HepG2 (cell line): ENCODE data around the gene TMEM14C. TPM values are rescaled to one million over a fixed set of nuclear protein-coding genes. Genes with fewer than 3 reads are reported as not detected.
"Not testable (repeated sequence)": the region's sequence is repeated elsewhere in the genome, so short reads cannot be mapped to it uniquely, and the experiment has no call there.

ENCODE experiments used
- ATF2 ChIP-seq: sonication (generic); formaldehyde crosslinking; IDR thresholded peaks from 2 replicates; pipeline ENCODE4 v1.4.0; 2020; ENCODE audit warnings: missing genetic modification reagents
- ATF6 ChIP-seq: sonication (generic); formaldehyde crosslinking; conservative IDR thresholded peaks from 2 replicates; pipeline ENCODE4 v1.4.0; 2020; ENCODE audit warnings: missing genetic modification reagents
- CBFB ChIP-seq: sonication (generic); formaldehyde crosslinking; IDR thresholded peaks from 2 replicates; pipeline ENCODE4 v1.4.0; 2020; ENCODE audit warnings: missing genetic modification reagents
- CHD2 ChIP-seq: IDR thresholded peaks from 2 replicates; pipeline ENCODE4 v1.6.1; 2011; ENCODE audit warnings: low read depth, low read length, improper control_type of control experiment
- EP300 ChIP-seq, 3 experiments: sonication (generic) in 1 of 3; formaldehyde crosslinking in 1 of 3; IDR thresholded peaks; 2 replicates each; pipeline versions ENCODE4 v1.5.1 to v1.6.1; 2011 to 2020; ENCODE audit warnings: low read depth in 2 of 3, low read length in 2 of 3, borderline replicate concordance in 1 of 3, improper control_type of control experiment in 1 of 3, mild to moderate bottlenecking in 1 of 3, missing genetic modification reagents in 1 of 3, moderate library complexity in 1 of 3
- KDM2A ChIP-seq: sonication (generic); formaldehyde crosslinking; IDR thresholded peaks from 2 replicates; pipeline ENCODE4 v1.4.0; 2020; ENCODE audit warnings: low read depth, missing genetic modification reagents, borderline replicate concordance
- NFE2 ChIP-seq: sonication (generic); formaldehyde crosslinking; IDR thresholded peaks from 2 replicates; pipeline ENCODE4 v1.4.0; 2020; ENCODE audit warnings: missing genetic modification reagents
- RFX5 ChIP-seq: IDR thresholded peaks from 2 replicates; pipeline ENCODE4 v1.6.1; 2011; ENCODE audit warnings: low read depth, low read length, improper control_type of control experiment
- SALL2 ChIP-seq: sonication (generic); formaldehyde crosslinking; IDR thresholded peaks from 2 replicates; pipeline ENCODE4 v1.8.1; 2023; ENCODE audit warnings: mild to moderate bottlenecking, missing genetic modification reagents, inconsistent platforms
- SOX6 ChIP-seq, 2 experiments: fragments of 450-650 bp in 1 of 2; sonication (generic) in 1 of 2; formaldehyde crosslinking in 1 of 2; IDR thresholded peaks; 2 replicates each; pipeline versions ENCODE4 v1.4.0 to v1.6.1; 2017 to 2020; ENCODE audit warnings: antibody characterized with exemption in 1 of 2, mild to moderate bottlenecking in 1 of 2, missing genetic modification reagents in 1 of 2
- SSRP1 ChIP-seq: IDR thresholded peaks from 2 replicates; pipeline ENCODE4 v1.6.1; 2016; ENCODE audit warnings: control low read depth
- ZMYM4 ChIP-seq: sonication (generic); formaldehyde crosslinking; IDR thresholded peaks from 2 replicates; pipeline ENCODE4 v1.8.1; 2023; ENCODE audit warnings: mild to moderate bottlenecking, missing genetic modification reagents
- ZNF18 ChIP-seq: sonication (generic); formaldehyde crosslinking; IDR thresholded peaks from 2 replicates; pipeline ENCODE4 v1.8.0; 2022; ENCODE audit warnings: mild to moderate bottlenecking, missing genetic modification reagents; ENCODE audit not compliant: insufficient replicate concordance
- ZNF205 ChIP-seq: IDR thresholded peaks from 2 replicates; pipeline ENCODE4 v1.6.1; 2018; ENCODE audit warnings: missing biosample characterization, missing genetic modification reagents
- ZNF224 ChIP-seq: sonication (generic); formaldehyde crosslinking; IDR thresholded peaks from 2 replicates; pipeline ENCODE4 v1.5.0; 2020; ENCODE audit warnings: mild to moderate bottlenecking, missing genetic modification reagents
- ZNF772 ChIP-seq: sonication (generic); formaldehyde crosslinking; IDR thresholded peaks from 2 replicates; pipeline ENCODE4 v1.5.0; 2020; ENCODE audit warnings: mild to moderate bottlenecking, missing genetic modification reagents
- polyA plus RNA-seq, 8 experiments: library from polyadenylated mRNA; depleted of rRNA in 3 of 8; stranded (reverse) in 7 of 8; unstranded in 1 of 8; fragments of >200 nt; fragmentation: Illumina TruSeq in 4 of 8; extraction: Trizol in 4 of 8; gene quantifications; 2 replicates each; pipeline versions ENCODE4 v1.2.1 to v1.2.3, GENCODE V29; 2011 to 2016; ENCODE audit warnings: low read depth in 4 of 8, missing spikeins in 1 of 8, mixed read lengths in 1 of 8; ENCODE audit not compliant: insufficient read depth in 1 of 8
- total RNA-seq, 5 experiments: library from RNA; depleted of rRNA; stranded (reverse); fragments of >200 nt; fragmentation: Illumina TruSeq; extraction: Trizol; gene quantifications; 2 replicates each; pipeline ENCODE4 v1.2.3, GENCODE V29; 2016; ENCODE audit warnings: low read depth in 1 of 5
- TF ChIP-seq, protein P1 (sequence below): sonication (generic); formaldehyde crosslinking; IDR thresholded peaks from 2 replicates; pipeline ENCODE4 v1.8.1; 2023; ENCODE audit warnings: mild to moderate bottlenecking, missing genetic modification reagents
- TF ChIP-seq, protein P2 (sequence below): IDR thresholded peaks from 2 replicates; pipeline ENCODE4 v1.6.1; 2016; ENCODE audit warnings: low read depth, control low read depth

TMEM14C gene
- total and polyA plus RNA-seq, 2 of the 13 experiments (the other 11 are each of a cell fraction or from before 2014, with no cell fraction given), result 184 TPM

DNA sequence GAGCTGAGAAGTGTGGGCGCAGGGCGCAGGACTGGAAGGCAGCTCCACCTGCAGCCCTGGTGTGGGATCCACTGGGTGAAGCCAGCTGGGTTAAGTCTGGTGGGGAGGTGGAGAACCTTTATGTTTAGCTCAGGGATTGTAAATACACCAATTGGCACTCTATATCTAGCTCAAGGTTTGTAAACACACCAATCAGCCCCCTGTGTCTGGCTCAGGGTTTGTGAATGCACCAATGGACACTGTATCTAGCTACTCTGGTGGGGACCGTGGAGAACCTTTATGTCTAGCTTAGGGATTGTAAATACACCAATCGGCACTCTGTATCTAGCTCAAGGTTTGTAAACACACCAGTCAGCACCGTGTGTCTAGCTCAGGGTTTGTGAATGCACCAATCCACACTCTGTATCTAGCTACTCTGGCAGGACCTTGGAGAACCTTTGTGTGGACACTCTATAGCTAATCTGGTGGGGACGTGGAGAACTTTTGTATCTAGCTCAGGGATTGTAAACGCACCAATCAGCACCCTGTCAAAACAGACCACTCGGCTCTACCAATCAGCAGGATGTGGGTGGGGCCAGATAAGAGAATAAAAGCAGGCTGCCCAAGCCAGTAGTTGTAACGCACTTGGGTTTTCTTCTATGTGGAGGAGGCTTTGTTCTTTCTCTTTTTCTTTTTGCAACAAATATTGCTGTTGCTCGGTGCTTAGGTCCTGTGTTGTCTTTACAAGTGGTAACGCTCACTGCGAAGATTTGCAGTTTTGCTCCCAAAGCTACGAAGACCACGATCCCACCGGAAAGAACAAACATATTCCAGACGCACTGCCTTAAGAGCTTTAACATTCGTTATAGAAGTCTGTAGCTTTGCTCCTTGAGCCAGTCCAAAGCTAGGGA is 1.7 kb upstream of the TMEM14C start (continued):
- peak; percentile 71; the same call in 1 of the 2 replicates for TF ChIP-seq ATF2 (CRISPR knock-in tag)
- TF ChIP-seq, protein P1, sequence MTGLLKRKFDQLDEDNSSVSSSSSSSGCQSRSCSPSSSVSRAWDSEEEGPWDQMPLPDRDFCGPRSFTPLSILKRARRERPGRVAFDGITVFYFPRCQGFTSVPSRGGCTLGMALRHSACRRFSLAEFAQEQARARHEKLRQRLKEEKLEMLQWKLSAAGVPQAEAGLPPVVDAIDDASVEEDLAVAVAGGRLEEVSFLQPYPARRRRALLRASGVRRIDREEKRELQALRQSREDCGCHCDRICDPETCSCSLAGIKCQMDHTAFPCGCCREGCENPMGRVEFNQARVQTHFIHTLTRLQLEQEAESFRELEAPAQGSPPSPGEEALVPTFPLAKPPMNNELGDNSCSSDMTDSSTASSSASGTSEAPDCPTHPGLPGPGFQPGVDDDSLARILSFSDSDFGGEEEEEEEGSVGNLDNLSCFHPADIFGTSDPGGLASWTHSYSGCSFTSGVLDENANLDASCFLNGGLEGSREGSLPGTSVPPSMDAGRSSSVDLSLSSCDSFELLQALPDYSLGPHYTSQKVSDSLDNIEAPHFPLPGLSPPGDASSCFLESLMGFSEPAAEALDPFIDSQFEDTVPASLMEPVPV (CRISPR knock-in tag), result peak; percentile 75
- TF ChIP-seq SALL2 (CRISPR knock-in tag), result 0 out of 2 replicates have a peak, but pooled peaks have one; percentile 3
- TF ChIP-seq RFX5, result peak; percentile 59
- TF ChIP-seq SSRP1 (CRISPR knock-in tag), result peak; percentile 66; the same call in 1 of the 2 replicates
- TF ChIP-seq ZNF205 (CRISPR knock-in tag), result peak; percentile 74
- not testable (repeated sequence) for TF ChIP-seq SOX6 (IDR thresholded peaks at IDR 0.05)
- TF ChIP-seq SOX6 (CRISPR knock-in tag; IDR thresholded peaks at IDR 0.05), result peak; percentile 54; the same call in 1 of the 2 replicates
- TF ChIP-seq, protein P2, sequence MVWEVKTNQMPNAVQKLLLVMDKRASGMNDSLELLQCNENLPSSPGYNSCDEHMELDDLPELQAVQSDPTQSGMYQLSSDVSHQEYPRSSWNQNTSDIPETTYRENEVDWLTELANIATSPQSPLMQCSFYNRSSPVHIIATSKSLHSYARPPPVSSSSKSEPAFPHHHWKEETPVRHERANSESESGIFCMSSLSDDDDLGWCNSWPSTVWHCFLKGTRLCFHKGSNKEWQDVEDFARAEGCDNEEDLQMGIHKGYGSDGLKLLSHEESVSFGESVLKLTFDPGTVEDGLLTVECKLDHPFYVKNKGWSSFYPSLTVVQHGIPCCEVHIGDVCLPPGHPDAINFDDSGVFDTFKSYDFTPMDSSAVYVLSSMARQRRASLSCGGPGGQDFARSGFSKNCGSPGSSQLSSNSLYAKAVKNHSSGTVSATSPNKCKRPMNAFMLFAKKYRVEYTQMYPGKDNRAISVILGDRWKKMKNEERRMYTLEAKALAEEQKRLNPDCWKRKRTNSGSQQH (CRISPR knock-in tag), result peak; percentile 80; the same call in 1 of the 2 replicates
- TF ChIP-seq NFE2 (CRISPR knock-in tag), result 0 out of 2 replicates have a peak, but pooled peaks have one; percentile 15
- 0 out of 2 replicates have a peak, but pooled peaks have one; percentile 52 for TF ChIP-seq ATF6 (CRISPR knock-in tag)
- TF ChIP-seq KDM2A, result peak; percentile 29; the same call in 1 of the 2 replicates
- TF ChIP-seq CBFB (CRISPR knock-in tag), result peak; percentile 86
- TF ChIP-seq ZNF224 (CRISPR knock-in tag), result peak; percentile 42; the same call in 1 of the 2 replicates
- peak; percentile 62 for TF ChIP-seq ZNF18 (CRISPR knock-in tag)
- peak; percentile 29; the same call in 1 of the 2 replicates for TF ChIP-seq CHD2
- TF ChIP-seq ZMYM4 (CRISPR knock-in tag), result peak; percentile 92
- TF ChIP-seq ZNF772 (CRISPR knock-in tag), result peak; percentile 46; the same call in 1 of the 2 replicates
- TF ChIP-seq EP300 (IDR thresholded peaks at IDR 0.05; ENCODE audit: low read depth in 2 of 2, low read length in 2 of 2), result peak; percentile 13 to 20; a peak in 1 of 4 replicates
- TF ChIP-seq EP300 (CRISPR knock-in tag; IDR thresholded peaks at IDR 0.05; ENCODE audit: borderline replicate concordance), result 0 out of 2 replicates have a peak, but pooled peaks have one; percentile 39
